Progenitor cell of endocrine pancreas (in vitro differentiated cells): ENCODE data around the gene BAK1. TPM values are rescaled to one million over a fixed set of nuclear protein-coding genes. Genes with fewer than 3 reads are reported as not detected.
"Not testable (repeated sequence)": the region's sequence is repeated elsewhere in the genome, so short reads cannot be mapped to it uniquely, and the experiment has no call there.

Source experiments
- DNase-seq: peaks from one replicate; pipeline ENCODE4 v3.0.0; 2021; ENCODE audit warnings: low spot score; ENCODE audit not compliant: unreplicated experiment
- H3K27ac Mint-ChIP-seq: 2 replicates; pipeline ENCODE4 v1.8.0; 2021; ENCODE audit warnings: mild to moderate bottlenecking, moderate library complexity, mixed read lengths
- H3K27me3 Mint-ChIP-seq: 2 replicates; pipeline ENCODE4 v1.8.0; 2021; ENCODE audit warnings: mixed read lengths
- H3K36me3 Mint-ChIP-seq: 2 replicates; pipeline ENCODE4 v1.8.0; 2022; ENCODE audit warnings: mixed read lengths; ENCODE audit not compliant: insufficient read depth
- H3K4me1 Mint-ChIP-seq: 2 replicates; pipeline ENCODE4 v1.8.0; 2021; ENCODE audit warnings: low read depth, mixed read lengths
- H3K4me3 Mint-ChIP-seq: 2 replicates; pipeline ENCODE4 v1.8.0; 2021; ENCODE audit warnings: low read depth, mild to moderate bottlenecking, moderate library complexity, mixed read lengths
- H3K9me3 Mint-ChIP-seq: 2 replicates; pipeline ENCODE4 v1.8.0; 2021; ENCODE audit warnings: low read depth, mixed read lengths
- total RNA-seq: library from RNA; stranded (reverse); gene quantifications from 2 replicates; pipeline ENCODE4 v1.2.1, GENCODE V29; 2021
- TF ChIP-seq, protein P1 (sequence below): fragments of 200-600 bp; sonication (generic); IDR thresholded peaks from one replicate; pipeline ENCODE4 v1.5.0; 2021; ENCODE audit warnings: antibody characterized with exemption, mild to moderate bottlenecking; ENCODE audit not compliant: unreplicated experiment

The BAK1 gene
- total RNA-seq, 1 donor from 2014 or later: 22.4 TPM

DNA sequence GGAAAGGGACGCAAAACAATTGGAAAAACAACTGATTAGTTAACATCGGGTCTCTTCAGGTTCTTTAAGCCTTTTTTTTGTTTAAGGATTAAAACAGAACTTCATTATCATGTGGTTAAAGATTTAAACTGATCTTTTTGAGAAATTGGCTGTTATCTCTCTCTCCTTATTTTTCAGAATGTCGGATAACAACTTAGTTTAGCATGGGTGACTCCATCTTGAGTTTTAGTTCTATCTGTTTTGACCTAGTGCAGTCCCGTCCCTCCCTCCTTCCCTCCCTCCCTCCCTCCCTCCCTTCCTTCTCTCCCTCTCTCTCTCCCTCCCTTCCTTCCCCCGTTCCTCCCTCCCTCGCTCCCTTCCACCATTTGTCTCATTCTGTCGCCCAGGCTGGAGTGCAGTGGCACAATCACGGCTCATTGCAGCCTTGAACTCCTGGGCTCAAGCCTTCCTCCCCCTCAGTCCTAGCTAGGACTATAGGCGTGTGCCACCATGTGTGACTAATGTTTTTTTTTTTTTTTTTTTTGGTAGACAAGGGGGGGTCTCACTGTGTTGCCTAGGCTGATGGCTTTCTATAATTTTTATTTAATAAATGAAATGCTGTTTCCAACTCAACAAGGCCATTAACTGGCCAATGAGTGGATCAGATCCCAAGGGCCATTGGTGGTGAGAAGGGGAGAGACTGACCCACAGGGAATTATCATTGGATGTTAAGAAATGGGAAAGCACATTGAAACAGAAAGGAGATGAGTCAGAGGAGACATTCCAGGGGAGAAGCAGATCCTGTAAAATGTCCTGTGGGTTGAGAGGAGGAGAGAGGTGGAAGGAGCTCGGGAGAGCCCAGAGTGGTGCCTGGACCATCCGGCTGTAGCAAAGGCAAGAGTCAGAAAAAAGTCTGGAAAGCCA lies 13.6 kb downstream of the BAK1 start:
- TF ChIP-seq, protein P1, sequence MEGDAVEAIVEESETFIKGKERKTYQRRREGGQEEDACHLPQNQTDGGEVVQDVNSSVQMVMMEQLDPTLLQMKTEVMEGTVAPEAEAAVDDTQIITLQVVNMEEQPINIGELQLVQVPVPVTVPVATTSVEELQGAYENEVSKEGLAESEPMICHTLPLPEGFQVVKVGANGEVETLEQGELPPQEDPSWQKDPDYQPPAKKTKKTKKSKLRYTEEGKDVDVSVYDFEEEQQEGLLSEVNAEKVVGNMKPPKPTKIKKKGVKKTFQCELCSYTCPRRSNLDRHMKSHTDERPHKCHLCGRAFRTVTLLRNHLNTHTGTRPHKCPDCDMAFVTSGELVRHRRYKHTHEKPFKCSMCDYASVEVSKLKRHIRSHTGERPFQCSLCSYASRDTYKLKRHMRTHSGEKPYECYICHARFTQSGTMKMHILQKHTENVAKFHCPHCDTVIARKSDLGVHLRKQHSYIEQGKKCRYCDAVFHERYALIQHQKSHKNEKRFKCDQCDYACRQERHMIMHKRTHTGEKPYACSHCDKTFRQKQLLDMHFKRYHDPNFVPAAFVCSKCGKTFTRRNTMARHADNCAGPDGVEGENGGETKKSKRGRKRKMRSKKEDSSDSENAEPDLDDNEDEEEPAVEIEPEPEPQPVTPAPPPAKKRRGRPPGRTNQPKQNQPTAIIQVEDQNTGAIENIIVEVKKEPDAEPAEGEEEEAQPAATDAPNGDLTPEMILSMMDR: no peak
- Mint-ChIP-seq H3K9me3 (no peaks in the 10 kb centered on the region), H3K27me3 (no peaks in the 10 kb centered on the region), H3K36me3 (no peaks in the 10 kb centered on the region), H3K4me1 (peaks cover 8% of the 10 kb centered on the region), H3K4me3 (no peak overlapping the region), H3K27ac (no peak overlapping the region)
- DNase-seq: no peak

DNA sequence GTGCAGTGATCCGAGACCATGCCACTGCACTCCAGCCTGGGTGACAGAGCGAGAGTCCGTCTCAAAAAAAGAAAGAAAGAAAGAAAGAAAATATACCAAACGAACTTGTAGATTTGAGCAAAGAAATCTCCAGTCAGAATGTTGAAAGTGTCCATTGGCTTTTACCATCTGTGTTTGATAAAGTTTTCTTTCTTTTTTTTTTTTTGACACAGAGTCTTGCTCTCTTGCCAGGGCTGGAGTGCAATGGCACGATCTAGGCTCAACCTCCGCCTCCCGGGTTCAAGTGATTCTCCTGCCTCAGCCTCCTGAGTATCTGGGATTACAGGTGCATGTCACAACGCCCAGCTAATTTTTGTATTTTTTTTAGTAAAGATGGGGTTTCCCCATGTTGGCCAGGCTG lies 21.3 kb downstream of the BAK1 start:
- H3K9me3 Mint-ChIP-seq: peaks cover 4% of the 10 kb centered on the region
- TF ChIP-seq, protein P1: no peak
- DNase-seq: no peak
- H3K36me3 Mint-ChIP-seq: no peaks in the 10 kb centered on the region
- no peak overlapping the region for H3K27ac Mint-ChIP-seq
- H3K4me1 Mint-ChIP-seq: no peaks in the 10 kb centered on the region
- H3K27me3 Mint-ChIP-seq: no peaks in the 10 kb centered on the region
- H3K4me3 Mint-ChIP-seq: no peak overlapping the region

DNA sequence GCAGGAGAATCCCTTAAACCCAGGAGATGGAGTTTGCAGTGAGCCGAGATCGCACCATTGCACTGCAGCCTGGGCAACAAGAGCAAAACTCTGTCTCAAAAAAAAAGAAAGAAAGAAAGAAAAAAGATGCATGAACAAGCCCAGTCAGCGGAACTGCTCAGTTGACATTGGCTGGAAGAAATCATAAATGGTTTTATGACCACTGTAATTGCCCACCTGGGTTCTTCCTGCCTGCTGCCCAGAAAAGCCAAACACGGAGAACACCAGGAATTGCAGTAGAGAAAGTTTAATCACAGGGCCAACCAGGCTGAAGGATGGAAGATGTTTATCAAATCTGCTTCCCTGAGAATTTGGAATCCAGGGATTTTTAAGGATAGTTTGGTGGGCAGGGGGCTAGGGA lies 22.7 kb downstream of the BAK1 start:
- Mint-ChIP-seq H3K27me3 (no peaks in the 10 kb centered on the region), H3K9me3 (peaks cover 4% of the 10 kb centered on the region), H3K27ac (no peak overlapping the region), H3K36me3 (no peaks in the 10 kb centered on the region), H3K4me3 (no peak overlapping the region), H3K4me1 (no peaks in the 10 kb centered on the region)
- TF ChIP-seq, protein P1: no peak
- no peak for DNase-seq

DNA sequence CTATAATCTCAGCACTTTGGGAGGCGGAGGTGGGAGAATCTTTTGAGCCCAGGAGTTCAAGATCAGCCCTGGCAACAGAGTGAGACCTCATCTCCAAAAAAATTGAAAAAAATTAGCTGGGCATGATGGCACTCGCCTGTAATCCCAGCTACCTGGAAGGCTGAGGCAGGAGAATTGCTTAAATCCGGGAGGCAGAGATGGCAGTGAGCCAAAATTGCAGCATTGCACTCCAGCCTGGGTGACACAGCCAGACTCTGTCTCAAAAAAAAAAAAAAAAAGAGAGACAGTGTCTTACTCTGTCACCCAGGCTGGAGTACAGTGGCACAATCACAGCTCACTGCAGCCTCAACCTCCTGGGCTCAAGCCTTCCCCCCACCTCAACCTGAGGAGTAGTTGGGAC lies 27.2 kb downstream of the BAK1 start:
- H3K4me1 Mint-ChIP-seq, H3K9me3 Mint-ChIP-seq, DNase-seq, H3K27ac Mint-ChIP-seq, H3K4me3 Mint-ChIP-seq, H3K27me3 Mint-ChIP-seq, H3K36me3 Mint-ChIP-seq: not testable (repeated sequence)

DNA sequence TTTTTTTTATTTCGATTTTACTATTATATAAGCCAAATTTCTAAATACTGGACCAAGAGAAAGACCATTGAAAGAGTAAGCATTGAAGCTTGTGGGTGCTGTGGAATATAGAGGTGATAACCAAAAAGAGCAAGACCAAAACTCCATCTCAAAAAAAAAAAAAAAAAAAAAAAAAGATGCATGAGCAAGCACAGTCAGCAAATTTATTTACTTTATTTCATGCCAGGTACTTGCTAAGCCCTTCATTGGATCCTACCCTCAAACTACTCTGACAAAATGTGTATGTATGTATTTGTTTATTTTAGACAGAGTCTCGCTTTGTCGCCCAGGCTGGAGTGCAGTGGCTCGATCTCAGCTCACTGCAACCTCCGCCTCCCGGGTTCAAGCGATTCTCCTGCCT lies 27.8 kb downstream of the BAK1 start:
- peaks cover 10% of the 10 kb centered on the region for H3K27me3 Mint-ChIP-seq
- TF ChIP-seq, protein P1: no peak
- peaks cover 11% of the 10 kb centered on the region for H3K4me1 Mint-ChIP-seq
- no peak overlapping the region for H3K4me3 Mint-ChIP-seq
- no peak for DNase-seq
- no peak overlapping the region for H3K27ac Mint-ChIP-seq
- peaks cover under 1% of the 10 kb centered on the region for H3K9me3 Mint-ChIP-seq
- H3K36me3 Mint-ChIP-seq: no peaks in the 10 kb centered on the region

DNA sequence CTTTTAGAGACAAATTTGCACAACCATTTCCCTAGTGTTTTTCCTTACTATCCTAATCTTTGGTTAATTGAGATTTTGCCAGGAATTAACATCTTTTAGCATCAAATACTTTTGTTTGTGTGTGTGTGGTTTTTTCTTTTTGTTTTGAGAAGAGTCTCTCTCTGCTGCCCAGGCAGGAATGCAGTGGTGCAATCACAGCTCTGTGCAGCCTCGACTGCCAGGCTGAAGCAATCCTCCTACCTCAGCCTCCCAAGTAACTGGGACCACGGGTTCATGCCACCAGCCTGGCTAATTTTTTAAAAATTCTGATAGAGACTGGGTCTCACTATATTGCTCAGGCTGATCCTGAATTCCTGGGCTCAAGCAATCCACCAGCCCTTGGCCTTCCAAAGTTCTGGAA lies 28.5 kb downstream of the BAK1 start:
- Mint-ChIP-seq H3K27ac (no peak overlapping the region), H3K9me3 (no peaks in the 10 kb centered on the region), H3K4me3 (no peak overlapping the region), H3K36me3 (no peaks in the 10 kb centered on the region), H3K27me3 (peaks cover 10% of the 10 kb centered on the region), H3K4me1 (peaks cover 12% of the 10 kb centered on the region)
- no peak for DNase-seq
- TF ChIP-seq, protein P1: no peak
